Measurements from ENCODE around the gene SLC35F1. TPM values are rescaled to one million over a fixed set of nuclear protein-coding genes. Genes with fewer than 3 reads are reported as not detected.

Gene SLC35F1
- total RNA-seq, 1 donor from 2014 or later = 0.30 TPM

GRCh38 chr6:117918454-117918853, 11.4 kb downstream of the SLC35F1 start:
- H3K27ac ChIP-seq = no peak overlapping the region
- H3K27me3 ChIP-seq (ENCODE audit: low read depth) = peaks cover 22% of the 10 kb centered on the region
- peaks cover 11% of the 10 kb centered on the region for H3K4me1 ChIP-seq
- intact Hi-C loops (cut with DNase I) = no loop called here
- no peaks in the 10 kb centered on the region for H3K9me3 ChIP-seq
- no peak for TF ChIP-seq CTCF (IDR thresholded peaks at IDR 0.05)
- DNase-seq (no peak), ATAC-seq (no peak)
- H3K4me3 ChIP-seq = no peak overlapping the region
- no peaks in the 10 kb centered on the region for H3K36me3 ChIP-seq

- TF ChIP-seq CTCF (IDR thresholded peaks at IDR 0.05) = no peak
- no peaks in the 10 kb centered on the region for H3K36me3 ChIP-seq
- no peak overlapping the region for H3K27ac ChIP-seq
- H3K27me3 ChIP-seq (ENCODE audit: low read depth) = peaks cover 22% of the 10 kb centered on the region
- intact Hi-C loops (cut with DNase I) = no loop called here
- H3K4me3 ChIP-seq = no peak overlapping the region
- no peak for ATAC-seq
- no peaks in the 10 kb centered on the region for H3K9me3 ChIP-seq
- no peak for DNase-seq
- peaks cover 11% of the 10 kb centered on the region for H3K4me1 ChIP-seq
Observed at GRCh38 chr6:117919275-117919674, 12.2 kb downstream of the SLC35F1 start.

- DNase-seq (peak; percentile 50), ATAC-seq (peak; percentile 65 to 70)
- TF ChIP-seq CTCF (IDR thresholded peaks at IDR 0.05) = no peak
- Histone ChIP-seq H3K27ac (no peak overlapping the region), H3K4me1 (peaks cover 11% of the 10 kb centered on the region), H3K36me3 (no peaks in the 10 kb centered on the region), H3K4me3 (peak overlapping the region; percentile 31), H3K9me3 (no peaks in the 10 kb centered on the region), H3K27me3 (ENCODE audit: low read depth) (peaks cover 22% of the 10 kb centered on the region)
- intact Hi-C loops (cut with DNase I) = no loop called here
Observed at GRCh38 chr6:117919775-117920729, 13.0 kb downstream of the SLC35F1 start.

- TF ChIP-seq CTCF (IDR thresholded peaks at IDR 0.05) = no peak
- Histone ChIP-seq H3K4me3 (no peak overlapping the region), H3K4me1 (peaks cover 8% of the 10 kb centered on the region), H3K27ac (no peak overlapping the region), H3K27me3 (ENCODE audit: low read depth) (peaks cover 20% of the 10 kb centered on the region), H3K36me3 (no peaks in the 10 kb centered on the region), H3K9me3 (peaks cover 15% of the 10 kb centered on the region)
- ATAC-seq (no peak), DNase-seq (no peak)
- intact Hi-C loops (cut with DNase I) = no loop called here
Observed at GRCh38 chr6:117924690-117925089, 17.6 kb downstream of the SLC35F1 start.

- no peaks in the 10 kb centered on the region for H3K4me1 ChIP-seq
- ATAC-seq (no peak), DNase-seq (no peak)
- no peak for TF ChIP-seq CTCF (IDR thresholded peaks at IDR 0.05)
- no peaks in the 10 kb centered on the region for H3K27me3 ChIP-seq (ENCODE audit: low read depth)
- intact Hi-C loops (cut with DNase I) = no loop called here
- peaks cover 15% of the 10 kb centered on the region for H3K9me3 ChIP-seq
- H3K36me3 ChIP-seq = no peaks in the 10 kb centered on the region
- no peak overlapping the region for H3K4me3 ChIP-seq
- no peak overlapping the region for H3K27ac ChIP-seq
Observed at GRCh38 chr6:117927866-117928265, 20.8 kb downstream of the SLC35F1 start.

All from lower lobe of right lung (tissue), 2 donors.